ENCODE data around the gene RGS19. TPM values are rescaled to one million over a fixed set of nuclear protein-coding genes. Genes with fewer than 3 reads are reported as not detected.

The RGS19 gene
- total and polyA plus RNA-seq, 8 donors = 3.2 to 11.9 (median 5.7) TPM

DNA sequence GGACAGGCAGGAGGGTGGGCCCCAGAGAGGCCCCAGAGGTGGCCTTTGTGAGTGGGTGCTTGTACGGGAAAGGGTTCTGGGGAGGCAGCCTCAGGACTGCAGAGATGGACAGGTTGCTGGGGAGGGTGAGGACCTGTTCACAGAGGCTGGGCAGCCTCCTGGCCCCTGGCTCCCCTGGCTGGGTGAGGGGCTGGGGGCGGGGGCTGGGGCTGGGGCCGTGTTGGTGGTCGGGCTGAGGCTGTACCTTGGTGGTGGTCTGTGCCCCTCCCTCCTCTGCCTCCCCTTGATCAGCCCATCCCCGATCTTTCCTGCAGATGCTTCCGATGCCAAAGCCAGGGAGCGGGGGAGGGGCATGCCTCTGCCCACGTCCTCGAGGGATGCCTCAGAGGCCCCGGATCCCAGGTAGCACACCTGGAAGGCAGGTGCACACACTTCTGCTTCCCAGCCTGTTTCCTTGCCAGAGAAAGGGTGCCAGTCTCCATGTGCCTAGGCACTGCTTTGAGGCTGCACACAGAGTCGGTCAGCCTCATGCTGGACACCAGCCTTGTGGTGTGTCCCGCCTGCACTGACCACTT is 11.5 kb downstream of the RGS19 start:
- FAIRE-seq = no peak

DNA sequence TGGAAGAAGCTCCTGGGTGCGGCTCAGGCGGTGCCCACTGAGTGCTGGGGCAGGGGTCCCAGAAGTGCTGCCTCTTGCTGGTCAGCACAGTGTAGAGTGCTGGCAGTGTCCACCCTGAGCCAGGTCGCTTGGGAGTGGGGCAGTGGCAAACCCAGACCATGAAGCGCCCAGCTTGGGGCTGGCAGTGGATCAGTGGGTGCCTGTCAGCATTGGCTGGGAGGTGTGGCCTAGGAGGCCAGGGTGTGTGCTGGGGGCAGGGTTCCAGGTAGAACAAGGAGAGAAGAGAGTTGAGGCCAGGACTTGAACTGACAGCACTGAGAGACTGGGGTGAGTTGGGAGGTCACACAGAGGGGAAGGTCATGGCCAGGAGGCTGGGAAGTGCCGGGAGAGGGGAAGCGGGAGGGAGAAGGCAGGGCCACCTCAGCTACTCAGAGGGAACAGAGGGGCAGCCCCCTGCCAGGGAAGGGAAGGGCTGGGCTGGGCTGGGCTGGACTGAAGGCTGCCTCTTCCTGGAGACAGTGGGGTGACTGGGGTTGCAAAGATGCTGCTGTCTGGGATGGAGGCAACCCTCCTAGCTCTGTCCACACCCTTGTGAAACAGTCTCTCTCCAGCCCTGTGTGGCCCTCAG is 12.2 kb downstream of the RGS19 start:
- 82 to 94% methylated on average over 6 of the region's 6 CpGs for WGBS, 2 donors
- H3K27me3 ChIP-seq = no peaks in the 10 kb centered on the region
- peaks cover 0 to 5% (median 4%) of the 10 kb centered on the region in 3 donors for H3K4me1 ChIP-seq
- no peak for DNase-seq
- no peak for ATAC-seq
- TF ChIP-seq, protein P1, sequence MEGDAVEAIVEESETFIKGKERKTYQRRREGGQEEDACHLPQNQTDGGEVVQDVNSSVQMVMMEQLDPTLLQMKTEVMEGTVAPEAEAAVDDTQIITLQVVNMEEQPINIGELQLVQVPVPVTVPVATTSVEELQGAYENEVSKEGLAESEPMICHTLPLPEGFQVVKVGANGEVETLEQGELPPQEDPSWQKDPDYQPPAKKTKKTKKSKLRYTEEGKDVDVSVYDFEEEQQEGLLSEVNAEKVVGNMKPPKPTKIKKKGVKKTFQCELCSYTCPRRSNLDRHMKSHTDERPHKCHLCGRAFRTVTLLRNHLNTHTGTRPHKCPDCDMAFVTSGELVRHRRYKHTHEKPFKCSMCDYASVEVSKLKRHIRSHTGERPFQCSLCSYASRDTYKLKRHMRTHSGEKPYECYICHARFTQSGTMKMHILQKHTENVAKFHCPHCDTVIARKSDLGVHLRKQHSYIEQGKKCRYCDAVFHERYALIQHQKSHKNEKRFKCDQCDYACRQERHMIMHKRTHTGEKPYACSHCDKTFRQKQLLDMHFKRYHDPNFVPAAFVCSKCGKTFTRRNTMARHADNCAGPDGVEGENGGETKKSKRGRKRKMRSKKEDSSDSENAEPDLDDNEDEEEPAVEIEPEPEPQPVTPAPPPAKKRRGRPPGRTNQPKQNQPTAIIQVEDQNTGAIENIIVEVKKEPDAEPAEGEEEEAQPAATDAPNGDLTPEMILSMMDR (IDR thresholded peaks at IDR 0.05) = no peak
- no peak overlapping the region for H3K27ac ChIP-seq
- no peak overlapping the region for H3K4me3 ChIP-seq
- intact Hi-C loops (cut with DNase I) = no loop called here
- no peaks in the 10 kb centered on the region for H3K36me3 ChIP-seq
- no peak for FAIRE-seq
- H3K9me3 ChIP-seq = no peaks in the 10 kb centered on the region

More for the DNA sequence above, 11.5 kb downstream of the RGS19 start:
- TF ChIP-seq, protein P1 (IDR thresholded peaks at IDR 0.05) = no peak
- no peaks in the 10 kb centered on the region for H3K27me3 ChIP-seq
- no peaks in the 10 kb centered on the region for H3K9me3 ChIP-seq
- intact Hi-C loops (cut with DNase I) = no loop called here
- DNase-seq = no peak
- WGBS, 2 donors = 73 to 76% methylated on average over 10 to 12 of the region's 12 CpGs
- H3K27ac ChIP-seq = no peak overlapping the region
- H3K4me1 ChIP-seq = peaks cover 0 to 5% (median 0%) of the 10 kb centered on the region in 3 donors
- no peak overlapping the region for H3K4me3 ChIP-seq
- H3K36me3 ChIP-seq = no peaks in the 10 kb centered on the region
- no peak for ATAC-seq

DNA sequence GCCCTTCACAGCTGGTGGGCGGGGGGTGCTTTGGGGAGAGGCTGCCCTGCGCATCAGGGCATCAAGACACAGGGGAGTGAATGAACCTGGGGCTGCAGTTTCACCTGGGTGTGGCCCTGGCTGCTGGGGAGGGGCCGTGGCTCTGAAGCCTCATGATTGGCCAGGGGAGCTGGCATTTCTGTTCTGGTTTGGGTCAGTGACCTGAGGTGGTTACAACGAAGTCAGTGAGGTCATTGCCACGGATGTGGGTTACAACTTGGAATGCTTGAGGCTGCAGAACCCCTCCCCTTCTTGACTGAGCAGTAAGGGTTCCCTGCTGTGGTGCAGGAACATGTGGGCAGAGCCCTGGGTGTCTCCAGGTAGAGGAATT is 13.4 kb downstream of the RGS19 start:
- no peak for ATAC-seq
- Histone ChIP-seq H3K27me3 (no peaks in the 10 kb centered on the region), H3K36me3 (no peaks in the 10 kb centered on the region), H3K4me3 (no peak overlapping the region), H3K27ac (no peak overlapping the region), H3K9me3 (no peaks in the 10 kb centered on the region), H3K4me1 (peaks cover 0 to 5% (median 4%) of the 10 kb centered on the region in 3 donors)
- TF ChIP-seq, protein P1 (IDR thresholded peaks at IDR 0.05) = no peak
- no peak for FAIRE-seq
- WGBS, 2 donors = 52 to 55% methylated on average over 5 of the region's 5 CpGs
- intact Hi-C loops (cut with DNase I) = no loop called here
- DNase-seq = no peak

DNA sequence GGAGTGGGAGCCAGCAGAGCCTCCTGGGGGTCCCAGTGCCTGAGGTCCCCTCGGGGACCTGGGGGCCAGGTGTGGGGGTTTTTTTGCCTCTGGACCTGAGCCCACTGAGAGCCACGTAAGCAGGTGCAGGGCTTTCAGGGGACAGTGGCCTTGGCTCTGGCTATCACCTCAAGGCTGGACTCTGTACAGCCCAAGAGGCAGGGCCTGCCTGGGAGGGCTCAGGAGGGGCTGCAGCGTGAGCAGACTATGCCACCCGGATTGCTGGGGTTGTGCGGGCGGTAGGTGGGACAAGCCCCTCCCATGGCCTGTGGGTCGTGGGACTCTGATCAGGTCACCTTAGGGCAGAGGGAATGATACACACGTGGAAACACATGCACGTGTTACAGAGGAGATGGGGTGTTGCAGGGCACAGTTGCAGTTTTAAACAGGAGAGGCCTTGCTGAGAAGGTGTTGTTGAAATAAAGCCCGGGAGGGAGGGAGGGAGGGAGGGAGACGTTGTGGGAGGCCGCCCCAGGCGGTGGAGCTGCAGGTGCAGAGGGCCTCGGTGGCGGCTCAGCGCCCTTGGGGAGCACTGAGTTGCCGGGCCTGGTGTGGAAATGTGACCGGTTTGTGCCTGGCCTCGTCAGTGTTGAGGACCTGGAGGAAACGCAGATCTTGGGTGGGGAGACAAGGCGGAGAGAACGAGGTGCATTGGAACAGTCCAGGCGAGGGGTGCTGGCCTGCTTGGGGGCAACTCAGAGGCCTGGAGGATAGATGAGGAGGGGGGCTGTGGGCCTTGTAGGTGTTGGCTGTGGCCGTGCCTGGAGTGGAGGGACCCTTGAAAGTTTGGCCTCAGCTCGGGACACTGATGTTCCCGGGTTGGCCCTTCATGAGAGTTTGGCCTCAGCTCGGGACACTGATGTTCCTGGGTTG is 14.0 kb downstream of the RGS19 start:
- Histone ChIP-seq H3K27ac (no peak overlapping the region), H3K4me1 (peaks cover 0 to 5% (median 4%) of the 10 kb centered on the region in 3 donors), H3K36me3 (no peaks in the 10 kb centered on the region), H3K9me3 (no peaks in the 10 kb centered on the region), H3K27me3 (no peaks in the 10 kb centered on the region), H3K4me3 (no peak overlapping the region)
- TF ChIP-seq, protein P1 (IDR thresholded peaks at IDR 0.05) = no peak
- ATAC-seq = no peak
- FAIRE-seq = no peak
- no peak for DNase-seq
- 55 to 61% methylated on average over 25 to 27 of the region's 27 CpGs for WGBS, 2 donors
- intact Hi-C loops (cut with DNase I) = no loop called here
